Epithelial cell of prostate (primary cell): Measurements from ENCODE around the gene STIM2.

Experiments
- DNase-seq: peaks from one replicate; pipeline ENCODE4 v3.0.0-alpha.2; 2011; ENCODE audit warnings: low read depth, low spot score
- H3K27ac ChIP-seq: fragments of 450-650 bp; 2 replicates; pipeline ENCODE4 v1.5.1; 2017; ENCODE audit warnings: mild to moderate bottlenecking

Gene STIM2

DNA sequence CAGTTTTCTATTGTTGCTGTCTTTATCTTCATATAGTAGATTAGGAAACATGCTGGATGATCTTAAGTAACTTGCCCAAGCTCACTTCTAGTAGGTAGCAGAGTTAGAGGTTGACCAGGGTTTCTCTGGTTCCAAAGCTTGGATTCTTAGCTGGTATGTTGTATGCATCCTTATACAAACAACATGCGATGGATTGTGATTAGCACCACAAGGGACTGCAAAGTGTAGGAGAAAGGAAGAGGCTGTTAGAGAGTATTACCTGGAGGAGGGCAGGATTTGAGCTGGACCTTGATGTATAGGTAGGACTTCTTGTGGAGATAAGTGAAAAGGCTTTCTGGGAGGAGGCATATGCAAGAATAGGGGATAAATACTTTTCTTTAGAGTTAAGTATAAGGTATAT, 5.6 kb downstream of the STIM2 start:
- no peak for DNase-seq
- no peak overlapping the region for H3K27ac ChIP-seq

DNA sequence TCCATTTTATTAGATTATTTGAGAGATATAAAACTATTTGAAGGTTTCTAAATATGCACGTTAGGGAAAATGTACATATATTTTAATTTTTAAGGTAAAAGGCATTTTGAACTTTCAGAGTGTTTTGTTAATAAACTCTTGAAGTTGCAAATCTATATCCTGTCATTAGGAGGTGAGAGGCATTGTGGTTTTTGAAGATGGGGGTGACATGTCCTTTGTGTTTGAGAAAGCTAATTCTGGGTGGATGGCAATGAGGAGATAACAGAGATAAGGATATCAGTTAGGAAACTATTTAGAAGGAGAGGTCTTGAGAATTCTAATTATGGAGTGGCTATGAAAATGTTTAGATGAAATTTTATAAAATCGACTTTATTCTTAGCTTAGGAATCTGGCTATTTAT, 6.1 kb downstream of the STIM2 start:
- H3K27ac ChIP-seq = no peak overlapping the region
- DNase-seq = no peak

DNA sequence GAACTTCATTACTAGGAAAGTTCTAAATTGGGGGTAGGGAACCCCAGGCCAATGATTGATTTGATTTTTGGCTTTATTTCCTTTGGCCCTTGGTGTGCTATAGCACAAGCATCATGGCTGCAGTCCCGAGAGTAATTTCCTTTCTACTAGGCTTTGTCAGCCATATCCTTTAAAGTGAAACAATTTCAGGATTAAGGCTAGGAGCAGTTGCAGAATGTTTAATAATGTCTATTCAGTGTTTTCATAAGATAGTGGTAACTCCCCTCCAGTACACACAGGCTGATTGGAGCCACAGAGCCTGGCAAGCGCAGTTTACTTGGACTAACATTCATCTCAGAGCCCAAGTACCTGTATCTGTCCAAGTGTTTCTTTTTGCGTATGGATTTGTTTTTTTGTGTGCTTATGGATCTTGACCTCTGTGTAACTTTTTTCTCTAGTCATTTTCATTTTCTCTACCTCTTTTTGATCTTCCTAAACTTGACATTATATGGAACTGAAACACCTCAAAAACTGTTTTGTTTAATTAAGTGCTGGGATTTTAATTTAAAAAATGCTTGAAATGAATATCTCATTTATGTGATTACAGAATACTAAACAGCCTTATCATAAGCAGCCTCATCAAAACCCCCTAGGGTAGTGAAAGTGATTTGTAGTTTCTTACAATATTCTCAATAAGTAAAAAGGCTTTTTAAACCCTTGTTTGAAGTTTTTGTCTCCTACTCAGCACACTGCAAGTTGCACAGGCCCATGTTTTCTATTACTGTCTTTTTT, 7.5 kb downstream of the STIM2 start:
- DNase-seq = no peak

DNA sequence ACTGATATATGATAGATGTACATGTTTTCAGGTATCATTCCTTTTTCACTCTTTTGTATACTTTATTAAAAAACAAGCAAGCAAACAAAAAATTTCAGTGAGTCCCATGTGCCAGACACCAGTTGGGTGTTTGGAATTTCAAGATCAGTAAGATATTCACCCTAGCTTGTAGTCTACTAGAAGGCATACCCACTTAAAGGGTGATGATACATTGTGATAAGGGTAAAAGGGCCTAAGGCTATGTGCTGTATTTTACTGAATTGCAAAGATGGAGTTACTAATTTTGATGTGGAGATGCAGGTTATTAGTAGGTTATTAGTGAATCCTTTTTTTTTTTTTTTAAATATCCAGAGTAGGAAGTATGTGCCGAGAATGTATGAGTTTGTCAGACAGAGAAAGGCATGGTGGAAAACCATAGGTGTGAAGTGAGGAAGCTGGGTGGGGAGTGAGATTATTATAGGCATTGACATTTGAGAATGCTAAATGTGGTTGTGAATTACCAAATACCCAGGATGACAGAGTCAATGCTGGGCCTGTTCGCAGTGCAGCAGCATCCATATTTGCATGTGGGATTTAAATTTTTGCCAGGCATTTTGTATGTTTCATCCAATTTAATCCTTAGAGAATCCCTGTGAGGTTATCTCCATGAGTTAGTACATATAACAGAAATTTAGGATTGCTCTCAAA, 10.1 kb downstream of the STIM2 start:
- no peak overlapping the region for H3K27ac ChIP-seq
- DNase-seq = no peak

More for the DNA sequence above, 7.5 kb downstream of the STIM2 start:
- no peak overlapping the region for H3K27ac ChIP-seq

DNA sequence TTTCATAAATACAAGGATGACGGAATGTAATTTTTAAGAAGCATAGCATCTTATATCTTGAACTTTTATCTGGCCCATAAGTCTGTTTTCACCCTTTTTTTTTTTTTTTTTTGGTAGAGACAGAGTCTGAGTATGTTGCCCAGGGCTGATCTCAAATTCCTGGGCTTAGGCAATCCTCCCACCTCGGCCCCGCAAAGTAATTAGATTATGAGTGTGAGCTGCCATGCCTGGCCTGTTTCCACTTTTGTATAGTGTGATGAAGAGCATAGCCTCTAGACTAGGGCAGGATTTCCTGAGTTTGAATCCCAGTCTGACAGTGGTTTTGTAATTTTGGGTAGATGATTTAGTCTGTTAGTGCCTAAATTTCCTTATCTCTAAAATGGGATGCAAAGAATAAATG, 11.0 kb downstream of the STIM2 start:
- DNase-seq = no peak

DNA sequence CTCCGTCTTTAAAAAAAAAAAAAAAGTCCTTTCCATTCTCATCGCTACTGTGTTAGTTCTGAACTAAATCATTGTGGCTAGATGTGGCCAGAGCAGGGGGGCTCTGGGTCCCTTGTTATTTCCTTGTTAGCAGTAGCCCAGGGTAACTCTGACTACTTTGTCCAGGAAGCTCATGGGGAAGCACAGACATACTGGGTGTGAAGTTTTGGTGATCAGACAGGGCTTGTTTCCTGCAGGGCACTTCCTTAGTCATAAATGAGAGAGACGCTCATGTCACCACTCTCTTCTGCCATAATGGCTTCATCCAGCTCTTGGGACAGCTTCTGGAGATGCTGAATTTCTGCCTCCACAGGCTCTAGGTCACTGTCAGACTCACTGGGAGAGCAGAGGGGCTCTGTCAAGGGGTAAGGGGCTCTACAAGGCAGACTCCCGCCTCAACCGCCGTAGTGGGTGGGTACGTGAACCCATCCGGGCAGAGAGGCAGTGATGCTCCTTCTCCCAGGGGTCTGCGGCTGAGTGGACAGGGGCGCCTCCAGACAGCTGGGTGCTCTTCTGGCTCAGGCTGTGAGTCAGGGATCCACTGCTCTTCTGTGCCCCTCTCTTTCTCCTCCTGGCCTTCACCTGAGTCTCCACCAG, 12.9 kb downstream of the STIM2 start:
- H3K27ac ChIP-seq = no peak overlapping the region
- DNase-seq = no peak

More for the DNA sequence above, 11.0 kb downstream of the STIM2 start:
- H3K27ac ChIP-seq = no peak overlapping the region

DNA sequence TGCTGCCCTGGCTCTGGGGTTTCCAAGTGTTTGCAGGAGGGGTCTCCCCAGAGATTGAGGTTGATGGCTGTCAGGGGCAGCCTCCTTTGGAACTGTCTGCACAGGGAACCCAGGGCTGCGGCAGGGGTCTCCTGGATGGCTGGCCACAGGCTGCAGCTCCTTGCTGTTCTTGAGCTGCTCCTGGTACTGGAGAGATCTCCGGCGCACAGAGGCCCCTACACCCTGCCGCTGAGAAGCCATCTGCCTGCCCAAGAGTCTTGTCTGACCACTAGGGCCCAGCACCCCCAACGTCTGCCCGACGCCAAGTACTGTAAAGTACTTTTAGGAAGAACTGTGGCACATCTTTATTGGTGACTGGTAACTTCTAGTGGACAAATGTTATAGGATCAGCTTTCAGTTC, 13.5 kb downstream of the STIM2 start:
- no peak overlapping the region for H3K27ac ChIP-seq
- DNase-seq = no peak

DNA sequence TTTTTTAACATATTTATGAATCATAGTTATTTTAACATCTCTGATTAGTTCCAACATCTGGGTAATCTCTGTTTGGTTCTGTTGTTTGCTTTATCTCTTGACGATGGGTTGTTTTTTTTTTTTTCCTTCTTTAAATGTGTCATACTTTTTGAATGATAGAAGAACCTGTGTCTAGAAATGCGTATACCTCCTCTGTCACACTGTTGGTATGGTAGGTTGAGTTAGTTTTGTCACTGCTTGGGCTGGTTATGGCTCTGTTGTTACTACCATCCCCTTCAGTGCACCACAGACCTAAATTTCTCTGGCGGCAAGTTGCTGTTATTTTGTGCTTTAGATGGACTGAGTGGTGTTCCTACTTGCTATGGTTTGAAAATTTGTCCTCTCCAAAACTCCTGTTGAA, 16.8 kb downstream of the STIM2 start:
- H3K27ac ChIP-seq = no peak overlapping the region
- DNase-seq = no peak

DNA sequence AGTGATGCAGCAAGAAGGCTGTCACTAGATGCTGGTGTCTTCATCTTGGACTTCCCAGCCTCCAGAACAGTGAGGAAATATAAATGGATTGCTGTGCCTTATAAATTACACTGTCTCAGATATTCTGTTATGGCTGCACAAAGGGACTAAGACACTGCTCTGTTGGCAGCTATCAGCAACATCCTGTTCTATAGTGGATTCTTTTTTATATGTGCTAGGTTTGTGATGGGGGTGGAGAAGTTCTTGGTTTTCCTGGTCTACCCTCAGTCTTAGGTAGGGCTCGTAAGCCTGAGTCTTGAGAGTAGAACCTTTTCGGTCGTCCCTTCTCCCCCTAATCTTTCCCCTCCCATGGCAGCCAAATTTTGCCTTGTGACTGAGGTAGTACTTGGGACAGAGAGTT, 17.3 kb downstream of the STIM2 start:
- DNase-seq = no peak
- H3K27ac ChIP-seq = no peak overlapping the region

DNA sequence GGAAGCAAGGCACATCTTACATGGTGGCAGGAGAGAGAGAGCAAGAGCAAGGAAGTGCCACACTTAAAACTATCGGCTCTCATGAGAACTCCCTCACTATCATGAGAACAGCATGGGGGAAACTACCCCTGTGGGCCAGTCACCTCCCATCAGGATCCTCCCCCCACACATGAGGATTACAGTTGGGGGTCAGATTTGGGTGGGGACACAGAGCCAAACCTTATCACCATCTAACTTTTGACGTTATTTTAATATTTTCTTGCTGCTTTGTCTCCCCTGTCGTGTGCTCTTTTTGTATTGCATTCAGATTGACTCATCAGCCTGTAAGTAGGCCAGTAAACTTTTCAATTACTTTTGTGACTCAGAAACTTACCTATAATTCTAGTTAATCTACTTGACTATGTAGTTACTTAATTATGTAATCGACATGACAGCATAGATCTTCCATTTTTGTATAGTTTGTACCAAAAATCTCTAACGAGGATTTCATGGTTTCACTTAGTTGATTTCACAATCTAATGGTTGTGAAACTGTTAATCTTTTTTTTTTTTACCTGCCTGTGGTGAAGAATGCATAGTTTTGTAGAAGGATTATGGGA, 18.3 kb downstream of the STIM2 start:
- DNase-seq = no peak
- peak overlapping the region; percentile 49 for H3K27ac ChIP-seq

DNA sequence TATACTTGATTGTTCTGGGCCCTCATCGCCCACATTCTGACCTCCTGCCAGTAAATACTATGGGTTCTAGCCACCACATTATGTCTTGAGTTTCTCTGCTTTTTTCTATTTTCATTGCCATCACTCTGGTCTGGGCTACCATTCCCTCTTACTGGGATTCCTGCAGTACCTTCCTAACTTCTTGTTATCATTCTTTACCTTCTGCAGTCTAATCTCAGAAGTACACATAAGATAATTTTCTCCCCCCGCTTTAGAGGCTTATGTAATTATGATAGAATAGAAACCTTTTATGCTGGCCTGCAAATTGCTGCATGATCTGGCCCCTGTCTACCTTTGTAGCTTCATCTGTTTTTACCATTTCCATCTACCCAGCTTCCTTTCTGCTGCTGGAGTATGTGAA, 19.2 kb downstream of the STIM2 start:
- DNase-seq = no peak
- H3K27ac ChIP-seq = no peak overlapping the region

DNA sequence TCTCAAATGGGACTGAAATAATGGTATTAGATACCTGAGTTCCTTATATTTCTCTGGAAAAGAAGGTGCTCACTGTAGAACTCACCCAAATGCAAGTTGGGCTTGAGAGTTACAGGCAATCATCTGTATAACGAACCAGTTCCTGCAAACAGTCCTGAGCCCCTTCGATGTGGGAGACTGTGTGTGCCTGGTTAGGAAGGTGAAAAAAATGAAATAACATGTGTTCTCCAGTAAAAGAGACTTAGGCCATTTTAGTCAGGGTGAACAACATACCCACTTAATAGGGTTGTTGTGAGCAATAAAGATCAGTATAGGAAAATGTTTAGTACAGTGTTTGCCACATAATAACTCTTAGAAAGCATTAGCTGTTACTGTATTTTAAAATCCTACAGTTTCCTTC, 23.4 kb downstream of the STIM2 start:
- H3K27ac ChIP-seq = no peak overlapping the region

DNA sequence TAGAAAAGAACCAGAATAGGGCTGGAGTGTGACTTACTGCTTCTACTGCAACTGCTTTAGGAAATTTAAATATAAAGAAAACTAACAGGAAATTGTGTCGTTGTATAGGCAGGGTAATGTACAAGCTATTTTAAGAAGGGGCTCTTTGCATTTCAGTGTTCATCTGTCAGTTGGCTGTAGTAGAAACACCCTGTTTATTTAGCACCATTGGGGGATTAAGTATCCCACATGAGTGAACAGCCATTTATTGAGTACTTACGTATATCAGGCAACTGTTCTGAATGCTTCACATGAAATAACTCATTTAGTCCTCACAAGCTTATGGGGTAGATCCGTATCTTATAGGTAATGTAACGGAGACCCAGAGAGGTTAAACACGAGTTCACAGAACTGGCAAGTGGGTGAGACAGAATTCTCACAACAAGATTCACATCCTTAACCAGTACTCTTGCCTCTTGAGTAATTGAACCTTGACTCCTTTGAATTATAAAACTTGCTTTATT, 23.9 kb downstream of the STIM2 start:
- H3K27ac ChIP-seq = no peak overlapping the region
- DNase-seq = no peak

More for the DNA sequence above, 23.4 kb downstream of the STIM2 start:
- no peak for DNase-seq

DNA sequence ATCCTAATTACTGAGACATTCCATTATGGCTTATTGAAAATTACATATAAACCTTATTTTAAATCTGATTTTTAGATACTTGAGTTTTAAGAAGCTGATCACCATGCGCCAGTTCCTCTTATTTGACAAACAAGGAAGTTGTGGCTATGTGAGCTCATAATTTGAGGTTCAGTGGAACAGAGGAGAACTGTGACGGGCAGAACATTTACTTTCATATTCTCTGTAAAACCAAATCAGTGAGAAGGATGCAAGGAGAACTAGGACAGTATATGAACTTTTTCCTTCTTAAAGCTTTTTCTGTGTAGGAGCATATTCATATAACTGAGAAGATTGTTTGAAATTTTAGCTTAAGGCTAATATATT, 25.3 kb downstream of the STIM2 start:
- DNase-seq = no peak
- H3K27ac ChIP-seq = no peak overlapping the region

DNA sequence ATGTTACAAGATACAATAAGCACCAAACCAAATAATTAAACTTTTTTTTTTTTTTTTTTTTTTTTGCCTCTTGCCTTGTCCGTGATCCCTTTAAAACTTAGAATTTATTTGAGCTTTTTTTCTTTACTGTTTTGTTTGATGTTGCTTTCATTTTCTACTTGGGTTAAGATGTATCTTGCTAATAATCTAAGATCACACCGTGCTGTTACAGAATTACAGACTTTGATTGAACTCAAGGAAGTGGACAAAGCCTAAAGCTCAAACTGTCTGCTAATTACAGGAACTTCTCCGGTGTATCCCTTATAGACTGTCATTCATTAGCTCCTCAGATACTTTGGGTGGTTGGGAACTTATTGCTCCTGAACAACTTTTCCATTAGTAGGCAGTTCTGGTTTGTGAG, 26.5 kb downstream of the STIM2 start:
- H3K27ac ChIP-seq = no peak overlapping the region
- no peak for DNase-seq

DNA sequence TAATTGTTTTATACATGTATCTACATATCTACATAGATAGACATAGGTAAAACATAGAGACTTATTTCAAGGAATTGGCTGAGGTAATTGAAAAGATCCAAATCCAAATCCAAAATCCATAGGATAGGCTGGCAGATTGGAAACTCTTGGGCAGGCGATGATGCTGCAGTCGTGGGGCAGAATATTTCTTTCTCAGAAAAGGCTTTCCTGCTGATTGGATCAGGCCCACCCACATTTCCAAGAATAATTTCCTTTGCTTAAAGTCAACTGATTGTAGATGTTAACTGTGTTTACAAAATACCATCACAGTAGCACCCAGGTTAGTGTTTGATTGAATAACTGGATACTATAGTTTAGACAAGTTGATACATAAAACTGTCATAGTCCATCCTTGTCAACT, 27.2 kb downstream of the STIM2 start:
- H3K27ac ChIP-seq = no peak overlapping the region
- no peak for DNase-seq

DNA sequence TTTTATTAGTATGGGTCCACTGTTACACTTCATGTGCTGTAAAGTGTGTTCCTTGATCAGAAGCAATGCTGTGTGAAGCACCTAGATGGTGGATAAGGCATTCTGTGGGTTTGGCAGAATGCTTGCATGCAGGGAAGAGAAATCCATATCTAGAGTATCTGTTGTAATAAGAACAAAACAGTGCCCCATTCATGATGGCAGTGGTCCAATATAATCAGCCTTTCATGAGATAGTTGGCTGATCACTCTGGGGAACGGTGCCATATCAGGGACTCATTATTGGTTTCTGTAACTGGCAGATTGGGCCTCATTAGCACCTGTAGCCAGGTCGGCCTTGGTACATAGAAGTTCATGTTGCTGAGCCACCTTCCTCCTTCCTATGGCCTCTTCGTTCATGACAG, 28.7 kb downstream of the STIM2 start:
- DNase-seq = no peak
- no peak overlapping the region for H3K27ac ChIP-seq

DNA sequence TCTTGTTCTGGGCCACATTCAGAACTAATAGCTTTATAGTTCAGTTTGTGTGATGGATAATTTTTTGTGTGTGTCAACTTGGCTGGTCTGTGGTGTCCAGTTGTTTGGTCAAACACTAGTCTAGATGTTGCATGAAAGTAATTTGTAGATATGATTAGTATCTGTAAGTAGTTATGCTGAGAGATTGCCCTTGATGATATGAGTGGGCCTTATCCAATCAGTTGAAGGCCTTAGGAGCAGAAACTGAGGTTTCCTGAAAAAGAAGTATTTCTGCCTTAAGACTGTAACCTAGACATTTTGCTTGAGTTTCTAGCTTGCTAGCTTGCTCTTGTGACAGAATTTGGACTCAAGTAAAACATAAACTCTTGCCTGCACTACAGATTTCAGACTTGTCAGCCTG, 30.4 kb downstream of the STIM2 start:
- no peak for DNase-seq

DNA sequence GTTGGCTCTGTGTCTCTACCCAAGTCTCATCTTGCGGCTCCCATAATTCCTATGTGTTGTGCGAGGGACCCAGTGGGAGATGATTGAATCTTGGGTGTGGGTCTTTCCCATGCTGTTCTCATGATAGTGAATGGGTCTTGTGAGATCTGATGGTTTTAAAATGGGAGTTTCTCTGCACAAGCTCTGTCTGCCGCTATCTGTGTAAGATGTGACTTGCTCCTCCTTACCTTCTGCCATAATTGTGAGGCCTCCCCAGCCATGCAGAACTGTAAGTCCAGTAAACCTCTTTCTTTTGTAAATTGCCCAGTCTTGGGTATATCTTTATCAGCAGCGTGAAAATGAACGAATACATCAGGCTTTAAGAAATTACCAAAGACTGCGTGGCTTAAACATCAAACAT, 31.2 kb downstream of the STIM2 start:
- no peak for DNase-seq
- H3K27ac ChIP-seq = no peak overlapping the region

More for the DNA sequence above, 30.4 kb downstream of the STIM2 start:
- no peak overlapping the region for H3K27ac ChIP-seq

DNA sequence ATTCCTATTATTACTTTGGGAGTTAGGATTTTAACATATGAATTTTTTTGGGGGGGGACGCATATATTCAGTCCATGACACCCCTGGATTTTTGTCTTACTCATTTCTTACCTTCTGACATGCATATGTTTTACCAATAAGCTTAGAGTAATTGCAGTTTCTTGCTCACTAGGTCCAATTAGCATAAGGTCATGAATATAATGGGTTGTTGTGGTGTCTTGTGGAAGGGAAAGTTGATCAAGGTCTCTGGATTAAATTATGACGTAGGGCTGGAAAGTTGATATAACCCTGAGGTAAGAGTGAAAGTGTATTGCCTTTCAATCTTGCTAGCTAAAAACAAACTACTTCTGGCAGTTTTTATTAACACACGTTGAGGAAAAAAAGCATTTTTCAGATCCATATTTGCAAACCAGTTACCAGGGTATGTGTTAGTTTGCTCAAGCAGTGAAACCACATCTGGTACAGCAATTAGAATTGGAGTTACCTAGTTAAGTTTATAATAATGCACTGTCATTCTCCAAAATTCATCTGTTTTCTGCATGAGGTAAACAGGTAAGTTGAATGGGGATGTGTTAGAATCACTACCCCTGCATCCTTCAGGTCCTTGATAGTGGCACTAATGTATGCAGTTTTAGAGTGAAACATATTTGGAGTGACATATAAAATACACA, 32.0 kb downstream of the STIM2 start:
- H3K27ac ChIP-seq = no peak overlapping the region
- DNase-seq = no peak
